ENCODE measurements around the gene SPTB.

The SPTB gene

DNA sequence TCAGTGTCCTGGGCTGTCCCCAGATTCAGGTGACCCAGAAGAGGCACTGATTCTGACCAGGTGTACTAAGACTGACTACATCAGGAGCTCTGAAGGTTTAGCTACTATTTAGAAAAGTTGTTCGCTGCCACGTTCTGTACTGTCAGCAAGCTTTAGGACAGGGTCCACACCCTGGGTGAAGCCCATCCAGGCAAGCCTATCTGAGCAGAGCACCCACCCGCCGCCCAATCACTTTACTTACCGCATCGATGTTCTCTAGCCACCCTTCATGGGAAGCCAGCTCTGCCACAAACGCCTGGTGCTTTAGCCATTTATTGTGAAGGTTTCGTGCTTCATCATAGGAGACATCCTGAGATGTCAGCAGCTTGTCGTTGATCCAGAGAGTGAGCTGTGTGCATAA lies 95.7 kb downstream of the SPTB start:
- DNase-seq, result no peak

DNA sequence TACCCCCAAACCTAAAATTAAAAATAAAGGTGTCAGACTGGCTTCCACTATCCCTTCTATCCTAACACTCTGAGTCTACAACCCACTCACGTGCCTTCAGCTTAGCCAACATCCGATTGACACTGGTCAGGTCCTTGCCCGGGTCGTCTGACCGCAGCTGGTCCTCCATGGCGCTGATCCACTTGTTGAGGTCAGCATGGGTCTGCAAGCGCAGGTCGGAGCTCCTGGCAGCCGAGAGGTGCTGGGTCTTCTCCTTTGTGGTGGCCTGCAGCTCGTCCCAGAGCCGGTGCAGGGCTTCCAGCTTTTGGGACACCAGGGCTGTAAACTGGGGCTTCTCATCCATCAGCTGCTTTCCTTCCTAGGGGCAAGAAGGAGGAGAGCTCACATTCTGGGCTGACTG lies 97.5 kb downstream of the SPTB start:
- DNase-seq, result no peak

DNA sequence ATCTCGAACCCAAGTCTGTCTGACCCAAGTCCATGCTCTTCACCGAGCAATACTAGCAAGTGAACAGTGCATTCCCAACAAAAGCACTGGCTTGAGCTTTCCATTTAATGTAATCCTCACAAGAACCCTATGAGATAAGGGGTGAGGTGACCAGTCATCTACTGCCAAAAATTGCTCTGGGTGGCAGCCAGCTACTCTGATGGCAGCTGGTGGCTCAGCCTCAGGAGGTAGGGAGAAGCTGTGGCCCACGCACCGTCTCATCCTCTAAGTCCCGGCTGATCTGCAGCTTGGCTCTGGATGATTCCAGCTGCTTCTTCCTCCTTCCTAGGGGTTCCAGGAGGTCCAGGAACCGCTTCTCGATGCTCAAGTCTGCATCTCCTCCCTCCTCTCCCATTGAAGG lies 100.2 kb downstream of the SPTB start:
- DNase-seq, result no peak

DNA sequence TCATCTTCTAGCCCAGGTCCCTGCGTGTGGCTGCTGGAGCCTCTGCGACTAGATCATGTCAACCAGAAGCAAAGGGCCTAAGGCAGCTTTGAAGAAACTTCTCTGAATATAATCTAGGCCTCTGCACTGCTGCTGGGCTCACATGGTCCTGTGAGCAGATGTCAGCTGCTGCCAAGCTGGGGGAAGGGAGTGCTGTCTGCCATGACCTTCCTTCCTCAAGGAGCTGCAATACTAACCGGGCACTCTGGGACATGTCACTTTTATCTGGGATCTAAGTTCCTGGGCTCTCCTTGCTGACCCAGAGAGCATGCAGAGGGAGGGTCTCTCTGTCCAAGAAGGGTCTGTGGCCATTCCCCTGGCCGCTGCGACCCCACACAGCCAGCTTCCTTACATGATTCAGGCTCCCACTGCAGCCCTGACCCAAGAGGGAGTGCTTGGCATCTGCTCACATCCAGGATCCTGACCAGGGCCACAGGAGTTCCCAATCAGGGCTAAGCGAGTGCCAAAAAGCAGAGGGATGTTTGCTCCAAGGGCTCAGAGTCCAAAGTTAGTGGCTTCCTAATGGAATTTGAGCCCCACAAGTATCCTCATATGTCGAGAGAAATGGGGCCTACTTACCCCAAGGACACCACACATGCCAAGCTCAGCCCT lies 101.5 kb downstream of the SPTB start:
- no peak for DNase-seq

DNA sequence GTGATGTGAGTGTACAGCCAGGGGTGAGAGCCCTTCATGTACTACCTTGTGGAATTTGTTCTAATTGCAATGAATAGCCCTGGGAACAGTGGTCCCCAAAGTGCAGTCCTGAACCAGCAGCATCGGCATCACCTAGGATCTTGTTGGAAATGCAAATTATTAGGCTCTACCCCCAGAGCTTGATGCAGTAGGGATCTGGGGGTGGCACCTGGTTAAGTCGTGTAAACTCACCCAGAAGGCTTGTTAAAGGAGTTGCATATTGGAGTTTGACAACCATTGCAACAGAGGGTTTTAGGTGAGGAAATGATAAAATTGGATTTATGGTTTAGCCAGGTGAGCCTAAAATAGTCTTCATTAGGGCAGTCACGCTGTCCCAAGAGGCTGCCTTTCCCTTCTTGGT lies 102.2 kb downstream of the SPTB start:
- DNase-seq, result no peak

DNA sequence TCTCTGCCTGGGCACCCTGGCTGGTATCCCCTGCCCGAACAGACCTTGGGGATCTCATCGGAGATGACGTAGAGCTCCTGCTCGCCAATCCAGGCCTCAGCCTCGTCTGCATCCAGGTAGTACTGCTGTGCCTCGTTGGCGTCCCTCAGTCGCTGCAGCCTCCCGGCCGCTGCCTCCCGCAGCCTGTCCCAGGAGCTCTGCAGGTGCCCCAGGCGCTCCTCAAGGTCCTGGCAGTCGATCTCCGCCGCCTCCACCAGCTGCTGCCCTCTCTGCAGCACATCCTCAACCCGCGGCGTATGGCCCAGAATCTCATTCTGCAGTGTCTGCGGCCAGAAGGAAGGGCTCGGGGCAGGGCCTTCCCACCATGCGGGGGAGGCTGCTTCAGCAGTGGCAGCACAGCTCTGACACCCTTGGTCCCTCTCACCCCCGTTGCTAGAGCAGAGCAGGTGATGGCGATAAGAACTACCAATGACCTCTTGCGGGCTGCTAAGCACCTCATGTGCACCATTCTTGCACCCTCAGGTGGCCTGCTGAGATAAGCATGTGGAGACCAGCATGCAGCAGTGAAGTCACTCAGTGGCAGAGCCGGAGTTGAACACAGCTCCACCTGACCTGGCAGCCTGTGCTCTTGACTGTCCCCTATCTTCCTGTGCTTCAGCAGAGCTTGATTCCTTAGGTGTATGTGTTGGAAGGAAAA lies 104.5 kb downstream of the SPTB start:
- DNase-seq, result no peak

DNA sequence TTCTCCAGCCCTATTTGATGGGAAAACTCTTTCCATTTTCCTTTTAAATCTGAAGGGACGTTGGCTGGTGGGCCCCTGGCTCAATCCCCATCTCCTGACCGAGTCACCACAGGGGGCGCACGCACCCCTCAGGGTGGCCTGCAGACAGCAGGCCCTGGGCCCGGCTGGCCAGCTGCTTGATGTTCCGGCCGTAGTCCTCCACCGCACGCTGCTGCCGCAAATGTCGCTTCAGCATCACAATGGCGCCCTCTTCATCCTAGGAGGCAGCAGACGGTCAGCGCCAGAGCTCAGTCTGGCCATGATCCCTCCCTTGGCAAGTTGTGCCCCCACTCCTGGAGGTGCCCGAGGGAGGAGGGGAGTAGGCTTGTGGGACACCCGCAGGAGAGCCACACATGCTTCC lies 105.4 kb downstream of the SPTB start:
- no peak for DNase-seq

DNA sequence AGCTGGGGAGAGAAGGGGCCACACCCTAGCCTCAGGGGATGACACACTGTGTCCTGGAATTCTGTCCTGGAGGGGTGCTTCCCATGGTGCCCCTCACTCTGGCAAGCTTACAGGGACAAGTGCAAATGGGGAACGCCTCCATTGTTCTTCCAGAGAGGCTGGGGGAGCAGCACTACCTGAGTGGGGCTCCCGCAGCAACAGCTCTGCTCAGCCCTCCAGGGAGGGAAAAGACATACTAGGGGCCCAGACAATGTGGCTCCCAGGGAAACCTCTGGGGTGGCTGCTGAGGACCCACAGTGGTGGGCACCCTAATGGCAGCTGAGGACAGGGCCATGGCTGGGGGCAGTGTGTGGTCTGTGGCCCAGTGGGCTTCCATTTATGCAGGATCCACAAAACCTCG lies 106.1 kb downstream of the SPTB start:
- no peak for DNase-seq

DNA sequence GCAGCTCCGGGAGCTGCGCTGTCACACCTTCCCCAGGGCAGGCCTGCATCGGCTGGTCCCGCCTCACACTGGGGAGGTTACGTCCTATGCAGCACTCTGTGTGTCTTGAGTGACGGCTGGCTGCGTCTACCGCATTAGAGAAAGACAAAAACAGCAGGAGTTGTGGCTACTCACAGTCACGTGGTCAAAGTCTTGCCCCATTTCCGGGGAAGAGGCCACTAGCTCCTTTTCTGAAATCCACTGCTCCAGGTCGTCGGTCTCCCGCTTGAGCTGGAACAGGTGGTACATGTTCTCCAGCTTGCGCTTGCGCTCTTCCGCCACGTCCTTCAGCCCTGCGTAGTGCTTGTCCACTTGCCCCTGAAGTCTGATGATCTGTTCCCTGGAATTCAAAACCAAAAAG lies 106.7 kb downstream of the SPTB start:
- no peak for DNase-seq

DNA sequence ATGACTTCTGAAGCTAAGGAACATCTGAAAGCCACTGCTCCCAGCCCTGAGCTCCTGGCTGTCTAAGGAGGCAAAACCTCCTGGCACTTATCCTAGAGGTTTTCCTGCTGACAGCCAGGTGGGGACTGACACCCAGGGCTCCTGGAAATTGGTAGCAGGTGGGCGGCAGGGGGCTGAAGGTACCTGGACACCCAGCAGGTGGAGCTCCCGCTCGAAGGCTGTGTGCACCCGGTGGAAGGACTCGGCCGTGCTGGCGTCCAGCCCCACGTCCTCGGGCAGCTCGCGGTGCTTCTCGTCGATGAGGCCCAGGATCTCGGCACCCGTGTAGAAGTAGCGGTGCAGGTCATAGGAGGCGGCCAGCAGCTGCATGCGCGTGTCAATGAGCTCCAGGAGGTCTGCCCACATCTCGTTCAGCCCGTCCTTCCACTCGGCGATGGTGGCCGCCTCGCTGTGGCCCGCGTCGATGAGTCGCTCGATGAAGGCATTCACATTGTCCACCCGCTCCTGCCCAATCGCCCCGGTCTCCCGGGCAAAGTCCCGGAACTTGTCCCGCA lies 107.2 kb downstream of the SPTB start:
- DNase-seq, result no peak

DNA sequence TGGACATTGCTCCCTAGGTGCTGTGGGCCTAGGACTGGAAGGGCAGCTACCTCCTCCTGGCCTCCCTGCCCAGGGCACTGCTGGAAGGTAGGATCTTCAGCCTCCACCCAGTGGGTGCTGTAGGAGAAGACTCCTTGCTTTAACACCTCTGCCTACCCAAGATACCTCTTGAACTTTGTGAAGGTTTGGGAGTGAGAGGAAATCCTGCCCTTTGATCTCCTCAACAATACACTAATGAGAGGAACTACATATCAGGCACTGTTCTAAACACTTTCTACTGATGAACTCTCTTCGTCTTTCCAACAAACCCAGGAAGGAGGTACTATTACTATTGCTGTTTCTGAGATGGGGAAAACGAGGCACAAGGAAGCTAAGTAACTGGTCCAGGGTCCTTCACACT lies 108.5 kb downstream of the SPTB start:
- DNase-seq, result no peak

DNA sequence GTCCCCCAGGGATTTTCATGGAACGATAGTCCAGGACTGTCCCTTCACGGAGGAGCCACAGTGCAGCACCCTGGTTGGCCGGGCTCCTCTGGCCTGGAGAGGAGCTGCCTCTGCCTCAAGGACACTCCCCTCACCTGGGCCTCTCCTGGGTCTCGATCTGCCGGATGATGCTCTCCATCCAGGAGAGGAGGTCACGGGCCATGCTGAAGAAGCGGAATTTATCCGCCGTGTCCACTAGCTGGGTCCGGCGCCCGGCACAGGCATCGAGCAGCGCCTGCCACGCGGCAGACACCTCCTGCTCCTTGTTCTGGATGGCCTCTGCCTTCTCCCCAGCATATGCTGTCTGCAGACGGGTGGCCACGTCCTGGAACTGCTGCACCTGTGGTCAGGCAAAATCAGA lies 109.0 kb downstream of the SPTB start:
- DNase-seq, result no peak

DNA sequence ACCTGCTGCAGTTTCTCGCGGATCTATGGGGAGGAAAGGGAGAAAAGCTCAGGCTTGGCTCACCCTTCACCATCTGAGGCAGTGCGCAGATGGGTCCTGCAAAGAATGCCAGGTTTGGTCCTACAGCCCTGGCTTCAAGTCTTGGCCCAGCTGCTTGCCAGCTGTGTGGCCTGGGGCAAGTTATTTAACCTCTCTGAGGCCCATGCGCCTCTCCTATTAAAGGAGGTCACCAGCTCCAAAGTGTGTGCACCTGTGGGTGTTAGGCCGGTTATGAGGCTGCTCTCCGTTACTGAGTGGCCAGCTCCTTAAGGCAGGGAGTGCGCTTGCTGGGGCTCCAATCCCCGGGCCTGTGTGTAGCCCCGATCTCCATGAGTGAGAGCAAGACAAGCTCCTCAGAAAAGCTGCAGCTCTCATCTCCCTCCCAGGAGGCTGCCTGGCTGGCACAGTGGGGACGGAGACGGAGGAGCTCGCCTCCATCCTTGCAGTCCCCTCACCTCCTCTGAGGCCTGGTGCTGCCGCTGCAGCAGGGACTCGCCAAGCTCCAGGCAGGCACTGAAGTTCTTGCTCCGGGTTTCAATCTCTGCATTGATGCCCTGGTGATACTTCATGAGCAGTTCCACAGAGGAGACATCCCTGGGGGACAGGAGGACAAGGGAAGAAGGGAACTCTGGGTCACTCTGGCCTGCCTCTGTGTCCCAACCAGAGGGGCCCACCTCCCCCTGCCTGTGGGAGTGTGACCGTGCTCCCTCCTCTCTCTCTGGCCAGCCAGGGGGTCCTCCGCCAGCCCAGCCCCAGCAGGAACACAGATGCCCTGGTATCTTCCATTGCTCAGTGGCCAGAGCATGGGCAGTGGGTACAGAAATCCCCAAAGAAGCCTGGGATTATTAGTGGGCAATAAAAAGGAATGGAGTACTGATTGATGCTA lies 110.3 kb downstream of the SPTB start:
- no peak for DNase-seq

DNA sequence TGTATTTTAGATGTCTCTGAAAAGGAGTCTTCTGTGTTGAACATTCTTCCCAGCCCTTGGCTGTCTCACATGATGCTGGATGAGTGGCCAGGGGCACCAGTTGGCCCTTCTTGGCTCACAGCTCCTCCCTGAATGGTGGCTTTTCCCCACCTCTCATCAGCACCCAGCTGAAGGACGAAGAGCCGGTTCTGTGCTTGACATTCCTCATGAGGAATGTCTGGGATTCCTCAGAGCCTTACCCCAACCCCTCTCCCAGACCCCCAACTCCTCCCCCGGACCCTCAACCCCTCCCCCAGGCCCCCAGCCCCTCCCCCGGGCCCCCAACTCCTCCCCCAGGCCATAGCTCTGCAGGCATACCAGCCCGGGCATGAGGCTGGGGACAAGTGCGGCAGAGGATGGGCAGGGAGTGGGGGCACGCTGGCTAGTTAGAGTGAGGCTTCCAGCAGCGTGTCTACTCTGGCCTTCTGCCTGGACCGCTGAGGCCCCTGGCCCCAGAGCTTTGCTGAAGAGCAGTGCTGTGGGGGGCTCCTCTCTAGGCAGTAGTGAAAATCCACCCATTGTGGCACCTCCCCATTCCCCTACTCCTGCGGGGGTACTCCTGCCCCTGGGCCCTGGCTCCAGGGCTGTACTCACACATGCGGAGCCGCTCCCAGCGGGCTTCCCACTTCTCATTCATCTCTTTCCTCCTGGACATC lies 111.2 kb downstream of the SPTB start:
- DNase-seq, result no peak

DNA sequence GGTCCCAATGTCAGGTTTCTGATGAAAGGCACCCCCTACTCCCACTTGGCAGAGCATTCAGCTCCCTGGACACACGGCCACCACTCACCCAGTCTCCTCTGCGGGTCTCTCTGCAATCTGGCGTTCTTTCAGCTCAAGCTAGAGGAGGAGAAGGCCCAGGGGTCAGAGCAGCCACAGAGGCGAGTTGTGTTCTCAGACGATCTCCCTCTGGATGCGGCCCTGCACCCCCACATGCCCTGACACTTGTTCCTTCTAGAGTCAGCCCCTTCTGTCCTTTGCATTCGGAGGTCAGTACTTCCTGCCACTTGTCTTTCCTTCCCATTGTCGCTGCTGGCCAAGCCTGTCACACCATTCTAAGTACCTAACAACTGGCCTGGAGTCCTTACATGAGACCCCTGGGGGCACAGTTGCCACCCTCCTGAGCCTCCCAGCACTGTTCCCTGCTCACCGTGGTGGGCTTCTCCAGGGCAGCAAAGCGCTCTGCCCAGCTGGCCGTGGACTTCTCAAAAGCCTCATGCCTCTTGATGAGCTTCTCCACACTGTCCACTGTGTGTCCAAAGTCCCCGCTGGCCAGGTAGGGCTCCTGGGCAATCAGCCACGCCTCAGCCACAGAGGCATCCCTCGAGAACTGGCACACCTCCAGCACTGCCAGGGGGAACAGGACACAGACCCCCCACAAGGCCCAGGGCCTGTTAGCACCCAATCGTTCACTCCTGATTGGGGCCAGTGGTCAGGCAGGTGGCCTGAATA lies 112.3 kb downstream of the SPTB start:
- DNase-seq, result no peak

DNA sequence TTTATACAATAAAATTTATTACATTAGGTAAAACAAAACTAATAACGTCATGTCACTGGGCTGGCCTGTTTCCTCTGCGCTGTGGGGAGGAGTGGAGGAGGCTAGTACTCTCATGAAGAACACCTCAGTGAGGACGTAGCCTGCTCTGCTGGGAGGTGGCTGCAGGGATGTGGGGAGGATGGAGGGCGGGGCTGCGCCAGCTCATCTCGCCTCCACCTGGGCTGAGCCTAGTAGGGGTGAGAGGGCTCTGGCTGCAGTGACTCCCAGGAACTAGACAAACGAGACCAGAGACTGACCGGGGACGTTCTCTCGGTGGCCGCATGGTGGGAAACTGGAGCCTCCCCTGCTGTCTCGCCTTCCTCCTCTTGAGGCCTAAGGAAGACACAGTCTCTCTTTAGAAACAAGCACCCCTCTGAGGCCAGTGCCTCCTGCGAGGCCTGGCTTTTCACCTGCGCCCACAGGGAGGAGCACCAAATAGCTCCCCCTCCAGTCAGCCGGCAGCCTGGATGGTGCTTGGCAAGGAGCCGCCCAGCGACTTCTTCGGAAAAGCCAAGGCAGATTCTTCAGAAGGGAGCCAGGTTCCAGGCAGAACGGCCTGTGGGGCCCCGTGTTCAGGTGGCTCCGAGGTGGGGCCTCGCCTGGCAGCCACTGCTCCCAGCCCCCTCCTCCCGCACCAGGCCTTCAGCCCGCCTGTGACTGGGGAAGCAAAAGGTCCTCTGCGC lies 113.1 kb downstream of the SPTB start:
- no peak for DNase-seq

DNA sequence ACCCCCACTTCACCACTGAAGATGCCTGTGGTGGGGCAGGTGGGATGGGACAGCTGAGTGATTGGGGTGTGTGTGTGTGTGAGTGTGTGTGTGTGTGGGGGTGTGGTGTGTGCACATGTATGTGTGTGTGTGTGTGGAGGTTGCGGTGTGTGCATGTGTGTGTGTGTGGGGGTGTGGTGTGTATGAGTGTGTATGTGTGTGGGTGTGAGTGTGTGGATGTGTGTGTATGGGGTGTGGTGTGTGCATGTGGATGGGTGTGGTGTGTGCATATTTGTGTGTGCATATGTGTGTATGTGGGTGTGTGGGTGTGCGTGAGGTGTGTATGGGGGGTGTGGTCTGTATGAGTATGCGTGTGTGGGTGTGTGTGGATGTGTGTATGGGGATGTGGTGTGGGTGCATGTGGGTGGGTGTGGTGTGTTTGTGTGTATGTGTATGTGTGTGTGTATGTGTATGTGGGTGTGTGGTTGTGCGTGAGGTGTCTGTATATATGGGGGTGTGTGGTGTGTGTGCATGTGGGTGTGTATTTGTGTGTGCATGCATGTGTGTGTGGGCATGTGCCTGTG lies 113.9 kb downstream of the SPTB start:
- DNase-seq, result no peak

DNA sequence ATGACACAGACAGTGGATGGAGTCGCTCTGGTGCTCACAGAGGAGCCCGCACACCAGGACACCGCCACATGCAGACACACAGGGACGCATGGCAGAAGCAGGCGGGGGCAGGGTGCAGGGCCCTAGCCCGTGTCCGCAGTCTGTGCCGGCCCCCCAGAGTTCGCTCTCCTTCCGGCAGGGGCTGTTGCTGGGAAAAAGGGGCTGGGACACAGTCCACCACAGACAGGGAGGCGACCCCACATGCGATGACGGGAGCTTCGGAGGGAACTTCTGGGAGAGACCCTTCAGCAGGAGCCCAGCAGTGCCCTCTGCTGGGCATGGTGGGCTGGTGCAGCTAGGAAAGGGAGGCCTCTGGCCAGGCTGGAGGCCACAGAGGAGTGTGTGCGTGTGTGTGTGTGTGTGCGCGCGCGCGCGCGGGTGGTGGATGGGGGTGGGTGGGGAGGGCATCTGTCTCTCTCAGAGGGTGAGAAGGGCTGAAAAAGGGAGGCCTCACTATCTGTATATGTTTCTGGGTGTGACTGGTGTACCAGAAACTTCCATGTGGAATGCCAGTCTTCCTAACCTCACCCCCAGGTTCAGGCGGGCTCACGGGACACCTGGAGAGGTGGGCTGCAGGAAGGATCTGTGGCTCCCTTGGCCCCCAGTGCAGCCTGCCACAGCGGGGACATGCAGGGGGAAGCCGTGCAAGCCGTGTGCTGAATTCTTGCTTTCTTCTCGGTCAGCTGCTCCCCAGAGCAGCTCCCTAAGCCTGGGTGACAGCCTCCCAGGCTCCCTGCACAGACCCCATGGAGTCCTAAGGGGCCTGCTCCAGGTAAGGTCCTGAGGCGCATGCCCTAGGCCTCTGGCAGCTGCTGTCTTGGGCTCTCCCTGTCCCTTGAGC lies 114.8 kb downstream of the SPTB start:
- peak; percentile 40 for DNase-seq

DNA sequence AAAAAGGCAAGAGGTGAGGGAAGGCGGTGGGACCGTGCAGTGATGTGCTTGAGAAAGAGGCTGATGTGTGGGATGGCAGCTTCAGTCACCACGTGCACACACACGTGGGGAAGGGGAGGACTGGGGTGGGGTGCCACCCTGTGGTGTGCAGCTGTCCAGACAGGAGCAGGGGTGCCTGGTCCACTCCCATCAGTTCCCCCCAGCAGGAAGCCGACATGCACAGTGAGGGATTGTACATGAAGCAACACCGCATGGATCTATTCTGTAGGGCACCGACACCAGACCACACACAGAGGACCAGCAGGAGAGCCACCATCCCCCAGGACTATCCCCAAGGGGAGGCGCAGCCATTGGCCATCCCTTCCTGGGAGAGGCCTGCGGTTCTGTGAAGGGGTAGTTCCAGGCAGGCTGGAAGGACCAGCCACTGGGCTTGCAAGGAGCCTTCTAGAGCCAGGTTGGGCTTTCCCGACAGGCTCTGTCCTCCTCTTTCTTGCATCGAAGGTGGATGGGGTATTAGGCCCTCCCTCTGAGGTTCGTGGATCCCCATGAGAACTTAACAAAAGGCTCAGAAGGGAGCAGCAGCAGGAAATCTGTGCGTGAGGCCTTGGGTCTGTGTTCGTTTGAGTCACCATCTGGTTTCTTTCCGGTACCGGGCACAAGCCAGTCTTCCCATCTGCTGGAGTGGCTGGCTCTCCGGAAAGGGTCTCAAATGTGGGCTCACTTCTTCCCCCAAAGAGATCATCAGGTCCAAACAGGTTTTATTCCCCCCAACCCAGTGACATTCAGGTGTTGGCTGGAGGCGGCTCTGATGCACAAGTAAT lies 115.7 kb downstream of the SPTB start:
- DNase-seq, result no peak

Data from activated CD4-positive, alpha-beta T cell treated with anti-CD3 and anti-CD28 coated beads for 1 hour (primary cell).